H1 (cell line): ENCODE measurements around the gene APEH. TPM values are rescaled to one million over a fixed set of nuclear protein-coding genes. Genes with fewer than 3 reads are reported as not detected.

Source experiments
- CTCF ChIA-PET: fragments of 300-600 bp; sonication (Branson Sonifier 250); formaldehyde crosslinking; loops from one replicate; lab custom pipeline; 2021; ENCODE audit not compliant: partially characterized antibody; lab: Charles Lee
- POLR2A ChIA-PET: fragments of 300-600 bp; sonication (Branson Sonifier 250); formaldehyde crosslinking; loops from one replicate; lab custom pipeline; 2021; ENCODE audit warnings: inconsistent platforms; ENCODE audit not compliant: partially characterized antibody; lab: Charles Lee
- DNase-seq, 2 experiments: peaks; one replicate each; pipeline versions ENCODE4 v3.0.0 to v3.0.0-alpha.2; 2010 to 2022; ENCODE audit warnings: low spot score in 2 of 2, low read depth in 1 of 2, mixed read lengths in 1 of 2
- FAIRE-seq: peaks from 2 replicates; lab custom pipeline; 2011; peaks lifted over from hg19 to GRCh38; lab: Jason Lieb, UNC
- H2AFZ ChIP-seq: 2 replicates; pipeline ENCODE4 v1.8.1; 2012; ENCODE audit warnings: low read length, inconsistent platforms
- H2AK5ac ChIP-seq: 2 replicates; pipeline ENCODE4 v1.6.1; 2013; ENCODE audit warnings: low read depth, low read length
- H2BK120ac ChIP-seq: replicated peaks from 2 replicates; pipeline ENCODE3; 2013; ENCODE audit warnings: low read depth, low read length, inconsistent platforms
- H2BK12ac ChIP-seq: 2 replicates; pipeline ENCODE4 v1.6.1; 2013; ENCODE audit warnings: low read depth, low read length
- H2BK15ac ChIP-seq: 2 replicates; pipeline ENCODE4 v1.6.1; 2013; ENCODE audit warnings: low read length
- H2BK20ac ChIP-seq: 2 replicates; pipeline ENCODE4 v1.6.1; 2013; ENCODE audit warnings: low read length
- H2BK5ac ChIP-seq: 2 replicates; pipeline ENCODE4 v1.6.1; 2013; ENCODE audit warnings: low read depth, low read length
- H3K14ac ChIP-seq: 2 replicates; pipeline ENCODE4 v1.6.1; 2013; ENCODE audit warnings: inconsistent platforms; ENCODE audit not compliant: insufficient read length
- H3K18ac ChIP-seq: 2 replicates; pipeline ENCODE4 v1.6.1; 2013; ENCODE audit warnings: low read length; ENCODE audit errors: extremely low read depth
- H3K23ac ChIP-seq: 2 replicates; pipeline ENCODE4 v1.6.1; 2013; ENCODE audit warnings: inconsistent platforms; ENCODE audit not compliant: insufficient read length
- H3K23me2 ChIP-seq: 2 replicates; pipeline ENCODE4 v1.6.1; 2013; ENCODE audit warnings: low read depth, low read length
- H3K27ac ChIP-seq: 2 replicates; pipeline ENCODE4 v1.6.1; 2011; ENCODE audit warnings: low read depth, low read length, inconsistent platforms
- H3K27me3 ChIP-seq, 4 experiments: replicated peaks in 1 of 4; 1 replicate in 1 of 4; 2 replicates in 3 of 4; pipeline versions ENCODE4 v1.6.1 to v1.8.1; 2011 to 2013; ENCODE audit warnings: low read length in 3 of 4, mild to moderate bottlenecking in 3 of 4, inconsistent platforms in 2 of 4, mixed read lengths in 2 of 4, moderate library complexity in 1 of 4; ENCODE audit not compliant: control insufficient read depth in 3 of 4, insufficient read depth in 3 of 4; ENCODE audit errors: extremely low read depth in 1 of 4
- H3K36me3 ChIP-seq, 4 experiments: 2 replicates each; pipeline versions ENCODE4 v1.6.1 to v1.8.1; 2011 to 2013; ENCODE audit warnings: mild to moderate bottlenecking in 4 of 4, low read length in 3 of 4, moderate library complexity in 2 of 4, control low read depth in 1 of 4, inconsistent platforms in 1 of 4; ENCODE audit not compliant: insufficient read depth in 4 of 4, control insufficient read depth in 2 of 4
- H3K4ac ChIP-seq: replicated peaks from 2 replicates; pipeline ENCODE3; 2013; ENCODE audit warnings: low read length, low read depth, mixed read lengths, inconsistent platforms; ENCODE audit not compliant: insufficient read length
- H3K4me1 ChIP-seq, 4 experiments: replicated peaks in 1 of 4; 1 replicate in 1 of 4; 2 replicates in 3 of 4; pipeline versions ENCODE4 v1.6.1 to v1.8.1; 2011 to 2013; ENCODE audit warnings: low read length in 3 of 4, inconsistent platforms in 2 of 4, mixed read lengths in 1 of 4; ENCODE audit not compliant: insufficient read depth in 4 of 4, control insufficient read depth in 3 of 4
- H3K4me2 ChIP-seq, 2 experiments: 2 replicates each; pipeline versions ENCODE4 v1.6.1 to v1.8.1; 2011 to 2013; ENCODE audit warnings: low read depth in 2 of 2, low read length in 2 of 2, control low read depth in 1 of 2, inconsistent platforms in 1 of 2, mild to moderate bottlenecking in 1 of 2; ENCODE audit not compliant: insufficient read depth in 1 of 2
- H3K4me3 ChIP-seq, 4 experiments: fragments of 200-600, 300-600 bp in 1 of 4; sonication (generic), shearing (Covaris generic), sonication (Bioruptor Twin) in 1 of 4; 2 replicates each; pipeline versions ENCODE4 v1.5.1 to v1.8.1; 2011 to 2016; ENCODE audit warnings: low read length in 4 of 4, low read depth in 3 of 4, control low read depth in 2 of 4, inconsistent platforms in 2 of 4, mild to moderate bottlenecking in 2 of 4, mixed read lengths in 1 of 4, moderate library complexity in 1 of 4; ENCODE audit not compliant: insufficient read depth in 2 of 4; ENCODE audit errors: extremely low read depth in 1 of 4
- H3K56ac ChIP-seq: replicated peaks from 2 replicates; pipeline ENCODE3; 2013; ENCODE audit warnings: low read depth, mild to moderate bottlenecking, mixed read lengths, low read length, inconsistent platforms; ENCODE audit not compliant: insufficient read length
- H3K79me1 ChIP-seq: 2 replicates; pipeline ENCODE4 v1.6.1; 2013; ENCODE audit warnings: low read depth, low read length, control low read depth
- H3K79me2 ChIP-seq, 2 experiments: 2 replicates each; pipeline versions ENCODE4 v1.6.1 to v1.8.1; 2012 to 2013; ENCODE audit warnings: low read length in 2 of 2, mild to moderate bottlenecking in 2 of 2, inconsistent platforms in 1 of 2; ENCODE audit not compliant: insufficient read depth in 2 of 2, control insufficient read depth in 1 of 2
- H3K9ac ChIP-seq, 4 experiments: replicated peaks in 1 of 4; 1 replicate in 1 of 4; 2 replicates in 3 of 4; pipeline versions ENCODE4 v1.6.1 to v1.8.1; 2011 to 2013; ENCODE audit warnings: low read depth in 3 of 4, low read length in 3 of 4, control low read depth in 2 of 4, mild to moderate bottlenecking in 2 of 4, moderate library complexity in 2 of 4, inconsistent platforms in 1 of 4; ENCODE audit errors: extremely low read depth in 1 of 4
- H3K9me3 ChIP-seq, 2 experiments: 2 replicates each; pipeline versions ENCODE4 v1.6.1 to v1.8.1; 2012 to 2013; ENCODE audit warnings: mild to moderate bottlenecking in 2 of 2, moderate library complexity in 2 of 2, control low read depth in 1 of 2, inconsistent platforms in 1 of 2, low read depth in 1 of 2, low read length in 1 of 2, mixed read lengths in 1 of 2; ENCODE audit not compliant: insufficient read depth in 2 of 2
- H4K20me1 ChIP-seq, 2 experiments: replicated peaks in 1 of 2; 2 replicates each; pipeline versions ENCODE3 to v1.8.1; 2011 to 2013; ENCODE audit warnings: inconsistent platforms in 2 of 2, low read length in 2 of 2, mild to moderate bottlenecking in 1 of 2; ENCODE audit not compliant: insufficient read depth in 2 of 2, control insufficient read depth in 1 of 2
- H4K5ac ChIP-seq: 2 replicates; pipeline ENCODE4 v1.6.1; 2013; ENCODE audit warnings: low read length, low read depth, mixed read lengths, inconsistent platforms; ENCODE audit not compliant: insufficient read length
- H4K8ac ChIP-seq: 2 replicates; pipeline ENCODE4 v1.8.0; 2013; ENCODE audit warnings: mild to moderate bottlenecking, moderate library complexity, low read length, inconsistent platforms; ENCODE audit not compliant: insufficient read depth; ENCODE audit errors: extremely low read depth
- H4K91ac ChIP-seq: replicated peaks from 2 replicates; pipeline ENCODE3; 2013; ENCODE audit warnings: low read length, mixed read lengths, inconsistent platforms; ENCODE audit not compliant: insufficient read length
- EGR1 ChIP-seq: IDR thresholded peaks from 2 replicates; pipeline ENCODE4 v1.6.1; 2011; ENCODE audit warnings: low read depth, low read length, borderline replicate concordance
- EP300 ChIP-seq, 2 experiments: IDR thresholded peaks; 1 replicate in 1 of 2; 2 replicates in 1 of 2; pipeline ENCODE4 v1.6.1; 2011 to 2012; ENCODE audit warnings: low read depth in 2 of 2, low read length in 2 of 2, mild to moderate bottlenecking in 2 of 2, borderline replicate concordance in 1 of 2, inconsistent platforms in 1 of 2, moderate library complexity in 1 of 2
- WGBS, 2 experiments: shearing (Covaris generic) in 1 of 2; methylation state at CpG; one replicate each; pipeline versions ENCODE4 v1.1.6 to v1.1.7; 2013 to 2015; ENCODE audit warnings: low lambda C conversion rate in 2 of 2, mixed read lengths in 2 of 2, inconsistent platforms in 1 of 2, low coverage in 1 of 2, missing lambda C conversion rate in 1 of 2; ENCODE audit not compliant: insufficient replicate concordance in 2 of 2, insufficient coverage in 1 of 2, insufficient read length in 1 of 2; ENCODE audit errors: extremely low coverage in 1 of 2, missing lambda C conversion rate in 1 of 2; 5-methylcytosine and 5-hydroxymethylcytosine counted together
- polyA plus RNA-seq, 7 experiments: library from polyadenylated mRNA; depleted of rRNA in 3 of 7; stranded (reverse) in 5 of 7; unstranded in 2 of 7; fragments of >200 nt in 5 of 7; fragments of 200-250 nt in 2 of 7; gene quantifications; 1 replicate in 5 of 7; 2 replicates in 1 of 7; 4 replicates in 1 of 7; pipeline versions ENCODE4 v1.2.1 to v1.2.3, GENCODE V29; 2011 to 2013; ENCODE audit warnings: missing spikeins in 2 of 7, mixed read lengths in 2 of 7
- total RNA-seq: library from RNA; stranded (reverse); fragmentation: NEBNext Ultra II Directional; extraction: Animal tissue kit (Norgen Biotek cat#: 25700); gene quantifications from 2 replicates; pipeline ENCODE4 v1.2.1, GENCODE V29; 2021
- TF ChIP-seq, protein P1 (sequence below): IDR thresholded peaks from 2 replicates; pipeline ENCODE4 v1.6.1; 2012; ENCODE audit warnings: inconsistent platforms

APEH gene
- total and polyA plus RNA-seq, 2 of the 8 experiments (the other 6 are each of a cell fraction or from before 2014, with no cell fraction given) = 222 to 260 TPM

DNA sequence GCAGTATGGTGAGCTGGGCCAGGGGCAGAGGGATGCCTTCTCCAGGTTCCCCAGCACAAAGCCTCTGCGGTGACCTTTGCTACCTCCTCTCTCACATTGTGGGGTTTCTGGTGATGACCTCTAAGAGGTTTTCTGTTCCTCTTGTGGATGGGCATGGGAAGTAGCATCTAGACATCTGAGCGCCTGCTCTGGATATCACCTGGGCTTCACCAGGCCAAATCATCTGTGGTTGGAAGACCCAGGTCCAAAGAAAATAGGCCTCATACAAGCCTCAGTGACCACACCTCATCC lies 7.0 kb downstream of the APEH start:
- no peaks in the 10 kb centered on the region for H3K4me1 ChIP-seq
- no peak overlapping the region for H3K9ac ChIP-seq
- no peak overlapping the region for H4K8ac ChIP-seq
- H3K23ac ChIP-seq = no peak overlapping the region
- H3K14ac ChIP-seq = no peak overlapping the region
- peaks cover 0 to 3% (median 3%) of the 10 kb centered on the region in 4 experiments; a peak in 2 of 7 replicates for H3K27me3 ChIP-seq
- POLR2A ChIA-PET = interaction anchor here (1.1 to 1.5 kb wide), 2 partner anchors 33 to 58 kb away, joined by 3 read pairs; no protein-coding TSS in a partner anchor
- no peaks in the 10 kb centered on the region for H3K9me3 ChIP-seq
- H3K4ac ChIP-seq = no peak overlapping the region
- H3K23me2 ChIP-seq = peaks cover 2% of the 10 kb centered on the region; the same call in 1 of the 2 replicates
- H2BK5ac ChIP-seq = no peak overlapping the region
- H3K27ac ChIP-seq = no peak overlapping the region
- no peak overlapping the region for H3K56ac ChIP-seq
- no peak overlapping the region for H2BK15ac ChIP-seq
- no peak overlapping the region for H2AK5ac ChIP-seq
- 100% methylated on average over 2 of the region's 2 CpGs; no CpG with 5 or more reads in 1 of the 2 experiments for WGBS, 2 experiments
- DNase-seq (no peak), FAIRE-seq (no peak)
- no peak overlapping the region for H4K5ac ChIP-seq
- H2BK12ac ChIP-seq = no peak overlapping the region
- H4K91ac ChIP-seq = no peak overlapping the region
- H3K79me1 ChIP-seq = no peaks in the 10 kb centered on the region
- no peaks in the 10 kb centered on the region for H3K79me2 ChIP-seq
- peaks cover 0 to 21% of the 10 kb centered on the region in 2 experiments for H4K20me1 ChIP-seq
- H3K36me3 ChIP-seq = peaks cover 45 to 73% (median 68%) of the 10 kb centered on the region in 4 experiments
- H3K18ac ChIP-seq = no peak overlapping the region
- no peak overlapping the region for H3K4me2 ChIP-seq
- no peak overlapping the region for H2AFZ ChIP-seq
- H2BK120ac ChIP-seq = no peak overlapping the region
- no peak overlapping the region for H3K4me3 ChIP-seq
- CTCF ChIA-PET = interaction anchor here (0.6 to 2.3 kb wide), 4 partner anchors 20 to 208 kb away, joined by 3 to 6 read pairs (median 6); no protein-coding TSS in a partner anchor
- no peak overlapping the region for H2BK20ac ChIP-seq
- TF ChIP-seq EGR1 (no peak), EP300 (IDR thresholded peaks at IDR 0.05; ENCODE audit: borderline replicate concordance in 1 of 2, low read depth in 2 of 2, low read length in 2 of 2) (no peak)
- TF ChIP-seq, protein P1, sequence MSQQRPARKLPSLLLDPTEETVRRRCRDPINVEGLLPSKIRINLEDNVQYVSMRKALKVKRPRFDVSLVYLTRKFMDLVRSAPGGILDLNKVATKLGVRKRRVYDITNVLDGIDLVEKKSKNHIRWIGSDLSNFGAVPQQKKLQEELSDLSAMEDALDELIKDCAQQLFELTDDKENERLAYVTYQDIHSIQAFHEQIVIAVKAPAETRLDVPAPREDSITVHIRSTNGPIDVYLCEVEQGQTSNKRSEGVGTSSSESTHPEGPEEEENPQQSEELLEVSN = no peak
